ENCODE measurements around the gene RAB10.

GRCh38 chr2:26024260-26024659, 9.6 kb upstream of the RAB10 start:
- TF ChIP-seq POLR2AphosphoS5 (IDR thresholded peaks at IDR 0.05; ENCODE audit: low read depth, low read length) (no peak), REST (IDR thresholded peaks at IDR 0.05; ENCODE audit: insufficient read depth in 1 of 2, low read depth in 2 of 2, low read length in 2 of 2) (no peak), SIN3A (IDR thresholded peaks at IDR 0.05; ENCODE audit: borderline replicate concordance, insufficient read depth, low read length) (no peak), TAF1 (IDR thresholded peaks at IDR 0.05; ENCODE audit: borderline replicate concordance, insufficient read depth, low read length) (no peak), FOXP2 (optimal IDR thresholded peaks at IDR 0.05; ENCODE audit: borderline replicate concordance, extremely low read depth, extremely low read length, insufficient read depth) (no peak)

All from PFSK-1 (cell line).